Pancreas (tissue), 10 donors: Measurements from ENCODE around the gene RNF214. TPM values are rescaled to one million over a fixed set of nuclear protein-coding genes. Genes with fewer than 3 reads are reported as not detected.

Experiments
- ATAC-seq, 4 donors: fragments of 200-7000 bp; cut with Tn5 transposase; one replicate each; pipeline versions ENCODE4 v1.8.0 to v1.9.1; 2020; ENCODE audit warnings: mild to moderate bottlenecking in 4 of 4, moderate library complexity in 4 of 4
- DNase-seq, 6 donors: peaks; one replicate each; pipeline ENCODE4 v3.0.0-alpha.2; 2020
- FAIRE-seq: peaks from 2 replicates; lab custom pipeline; 2012; peaks lifted over from hg19 to GRCh38; lab: Jason Lieb, UNC
- H3K27ac ChIP-seq, 4 donors: fragments of 200-600 bp; sonication (generic); 1 replicate in 3 of 4; 2 replicates in 1 of 4; pipeline versions ENCODE4 v1.5.0 to v1.8.0; 2020
- H3K27me3 ChIP-seq, 4 donors: fragments of 200-600 bp; one replicate each; pipeline ENCODE4 v1.8.0; 2021
- H3K36me3 ChIP-seq, 3 donors: fragments of 200-600 bp; sonication (generic) in 1 of 3; one replicate each; pipeline versions ENCODE4 v1.5.0 to v1.8.0; 2020 to 2021
- H3K4me1 ChIP-seq, 3 donors: fragments of 200-600 bp; one replicate each; pipeline ENCODE4 v1.8.0; 2021
- H3K4me3 ChIP-seq, 4 donors: fragments of 200-600 bp; sonication (generic) in 2 of 4; one replicate each; pipeline versions ENCODE4 v1.5.0 to v1.8.0; 2020 to 2021
- H3K9me3 ChIP-seq, 4 donors: fragments of 200-600 bp; one replicate each; pipeline ENCODE4 v1.8.0; 2021
- CTCF ChIP-seq, 4 donors: fragments of 200-600 bp; sonication (generic) in 3 of 4; IDR thresholded peaks; one replicate each; pipeline versions ENCODE4 v1.5.0 to v1.8.0; 2021; ENCODE audit warnings: antibody characterized with exemption in 4 of 4
- WGBS, 2 donors: extraction: QIAGEN DNeasy Blood & Tissue Kit; methylation state at CpG; one replicate each; pipeline ENCODE4 v1.1.7; 2013; 5-methylcytosine and 5-hydroxymethylcytosine counted together
- intact Hi-C, 3 donors: fragments of 100-400 bp; cut with DNase I; formaldehyde crosslinking; loops; one replicate each; pipeline versions ENCODE4 v1.11.1 to v1.14.2; 2022
- polyA plus RNA-seq, 2 donors: library from polyadenylated mRNA; stranded (reverse); fragments of 200-250 nt; gene quantifications; one replicate each; pipeline ENCODE4 v1.2.3, GENCODE V29; 2013
- total RNA-seq, 6 donors: library from RNA; stranded (reverse); fragmentation: NEBNext Ultra II Directional in 4 of 6; extraction: Animal tissue kit (Norgen Biotek cat#: 25700) in 4 of 6; gene quantifications; one replicate each; pipeline versions ENCODE4 v1.2.1 to v1.2.4, GENCODE V29; 2021 to 2023
- donor health status: healthy with polysubstance abuse.
- donor health status: DM: no; HTN: no; CAD: no; lungs with moderate emphysema.
- donor health status: DM: no; HTN: no; CAD: no.
- donor health status: control.
- donor health status: control.
- donor health status: Bipolar disorder and iron deficiency.
- donor health status: DM: yes; HTN: yes; CAD: no.
- donor health status: DM: no; HTN: no; CAD: no.
- donor health status: DM: no; HTN: no; CAD: no.
- donor health status: DM: yes; HTN: yes; CAD: no.

RNF214 gene
- total and polyA plus RNA-seq, 8 donors: 14.0 to 23.8 (median 19.0) TPM

- Histone ChIP-seq H3K27me3 (no peaks in the 10 kb centered on the region), H3K9me3 (no peaks in the 10 kb centered on the region), H3K4me1 (peaks cover 22 to 31% (median 27%) of the 10 kb centered on the region in 3 donors), H3K27ac (no peak overlapping the region), H3K36me3 (peaks cover 0 to 29% (median 0%) of the 10 kb centered on the region in 3 donors), H3K4me3 (no peak overlapping the region)
- ATAC-seq (no peak), DNase-seq (no peak), FAIRE-seq (no peak)
- intact Hi-C loops: loop anchor here in 2 of 3 donors (5.0 to 10.0 kb wide), 4 partner anchors 33 to 355 kb away; no protein-coding TSS in a partner anchor
- 72 to 81% methylated on average over 4 of the region's 4 CpGs for WGBS, 2 donors
- TF ChIP-seq CTCF (IDR thresholded peaks at IDR 0.05): no peak
These were observed 12.5 kb upstream of the RNF214 start for GRCh38 chr11:117219995-117220394.

- ATAC-seq: peak; percentile 18 to 46 (median 38)
- Histone ChIP-seq H3K9me3 (no peaks in the 10 kb centered on the region), H3K4me1 (peaks cover 22 to 31% (median 27%) of the 10 kb centered on the region in 3 donors), H3K27ac (peak overlapping the region in 2 of 4 donors; percentile 49 to 50), H3K4me3 (no peak overlapping the region), H3K36me3 (peaks cover 0 to 29% (median 0%) of the 10 kb centered on the region in 3 donors), H3K27me3 (no peaks in the 10 kb centered on the region)
- intact Hi-C loops: loop anchor here in 2 of 3 donors (5.0 to 10.0 kb wide), 4 partner anchors 33 to 356 kb away; no protein-coding TSS in a partner anchor
- no peak for TF ChIP-seq CTCF (IDR thresholded peaks at IDR 0.05)
- no peak for FAIRE-seq
- peak in 4 of 6 donors; percentile 52 to 78 (median 55) for DNase-seq
- WGBS, 2 donors: 45 to 53% methylated on average over 9 of the region's 9 CpGs
These were observed 11.9 kb upstream of the RNF214 start for GRCh38 chr11:117220568-117220967.

- no peak for TF ChIP-seq CTCF (IDR thresholded peaks at IDR 0.05)
- intact Hi-C loops: loop anchor here in 2 of 3 donors (5.0 to 10.0 kb wide), 4 partner anchors 34 to 356 kb away; no protein-coding TSS in a partner anchor
- Histone ChIP-seq H3K4me3 (no peak overlapping the region), H3K36me3 (peaks cover 0 to 29% (median 0%) of the 10 kb centered on the region in 3 donors), H3K9me3 (no peaks in the 10 kb centered on the region), H3K27ac (peak overlapping the region; percentile 17 to 50 (median 46)), H3K4me1 (peaks cover 22 to 31% (median 27%) of the 10 kb centered on the region in 3 donors), H3K27me3 (no peaks in the 10 kb centered on the region)
- peak in 3 of 6 donors; percentile 6 to 51 (median 34) for DNase-seq
- no peak for FAIRE-seq
- 45 to 58% methylated on average over 7 of the region's 7 CpGs for WGBS, 2 donors
- ATAC-seq: peak; percentile 19 to 51 (median 49)
These were observed 11.3 kb upstream of the RNF214 start for GRCh38 chr11:117220999-117221774.

GRCh38 chr11:117221775-117222517 lies 10.5 kb upstream of the RNF214 start:
- Histone ChIP-seq H3K4me3 (no peak overlapping the region), H3K27ac (peak overlapping the region; percentile 17 to 50 (median 46)), H3K4me1 (peaks cover 22 to 31% (median 27%) of the 10 kb centered on the region in 3 donors), H3K36me3 (peaks cover 0 to 21% (median 0%) of the 10 kb centered on the region in 3 donors), H3K27me3 (no peaks in the 10 kb centered on the region), H3K9me3 (no peaks in the 10 kb centered on the region)
- TF ChIP-seq CTCF (IDR thresholded peaks at IDR 0.05): no peak
- FAIRE-seq (no peak), DNase-seq (peak in 4 of 6 donors; percentile 46 to 64 (median 58)), ATAC-seq (peak; percentile 43 to 64 (median 52))
- intact Hi-C loops: loop anchor here in 2 of 3 donors (5.0 to 10.0 kb wide), 4 partner anchors 35 to 357 kb away; no protein-coding TSS in a partner anchor
- WGBS, 2 donors: 54 to 62% methylated on average over 7 of the region's 7 CpGs
